HepG2 (cell line): ENCODE measurements around the gene GHRL. TPM values are rescaled to one million over a fixed set of nuclear protein-coding genes. Genes with fewer than 3 reads are reported as not detected.
A peak's percentile ranks its signal among the peaks of the same experiment; 100 is the strongest.

Experiments
- AHR ChIP-seq: IDR thresholded peaks from 2 replicates; pipeline ENCODE4 v1.6.1; 2018; ENCODE audit warnings: missing genetic modification reagents, missing compliant biosample characterization
- ARNT ChIP-seq: fragments of 450-650 bp; IDR thresholded peaks from 2 replicates; pipeline ENCODE4 v1.6.1; 2017
- ATF7-NPFF ChIP-seq: sonication (generic); formaldehyde crosslinking; IDR thresholded peaks from 2 replicates; pipeline ENCODE4 v1.8.1; 2023; ENCODE audit warnings: mild to moderate bottlenecking, low read depth, missing genetic modification reagents, moderate library complexity
- BCL6 ChIP-seq: IDR thresholded peaks from 2 replicates; pipeline ENCODE4 v1.6.1; 2016; ENCODE audit warnings: missing genetic modification reagents, missing compliant biosample characterization
- CREM ChIP-seq, 2 experiments: sonication (generic) in 1 of 2; formaldehyde crosslinking in 1 of 2; IDR thresholded peaks; 2 replicates each; pipeline versions ENCODE4 v1.4.0 to v1.6.1; 2016 to 2020; ENCODE audit warnings: antibody characterized with exemption in 1 of 2, mild to moderate bottlenecking in 1 of 2, missing genetic modification reagents in 1 of 2
- HOMEZ ChIP-seq: IDR thresholded peaks from 2 replicates; pipeline ENCODE4 v1.6.1; 2016; ENCODE audit warnings: low read depth
- IKZF1 ChIP-seq: fragments of 450-650 bp; IDR thresholded peaks from 2 replicates; pipeline ENCODE4 v1.7.1; 2016
- IRF9 ChIP-seq: sonication (generic); formaldehyde crosslinking; IDR thresholded peaks from 2 replicates; pipeline ENCODE4 v1.8.0; 2022; ENCODE audit warnings: missing genetic modification reagents, mild to moderate bottlenecking, borderline replicate concordance
- MTA1 ChIP-seq: sonication (generic); formaldehyde crosslinking; IDR thresholded peaks from 2 replicates; pipeline ENCODE4 v1.4.0; 2020; ENCODE audit warnings: missing genetic modification reagents, mild to moderate bottlenecking, borderline replicate concordance
- NCOA1 ChIP-seq: sonication (generic); formaldehyde crosslinking; IDR thresholded peaks from 2 replicates; pipeline ENCODE4 v1.9.0; 2021; ENCODE audit warnings: missing genetic modification reagents
- NFE2 ChIP-seq: sonication (generic); formaldehyde crosslinking; IDR thresholded peaks from 2 replicates; pipeline ENCODE4 v1.4.0; 2020; ENCODE audit warnings: missing genetic modification reagents
- NFIC ChIP-seq: IDR thresholded peaks from 2 replicates; pipeline ENCODE4 v1.6.1; 2012; ENCODE audit warnings: mild to moderate bottlenecking, low read length, inconsistent platforms
- SP5 ChIP-seq: IDR thresholded peaks from 2 replicates; pipeline ENCODE4 v1.6.1; 2016; ENCODE audit warnings: low read depth, borderline replicate concordance
- UBTF ChIP-seq: sonication (generic); formaldehyde crosslinking; IDR thresholded peaks from 2 replicates; pipeline ENCODE4 v1.4.0; 2020; ENCODE audit warnings: mild to moderate bottlenecking, missing genetic modification reagents
- ZBTB49 ChIP-seq: sonication (generic); formaldehyde crosslinking; IDR thresholded peaks from 2 replicates; pipeline ENCODE4 v1.4.0; 2020; ENCODE audit warnings: missing genetic modification reagents, borderline replicate concordance
- ZFP62 ChIP-seq: sonication (generic); formaldehyde crosslinking; IDR thresholded peaks from 2 replicates; pipeline ENCODE4 v1.4.0; 2020; ENCODE audit warnings: missing genetic modification reagents
- ZFX ChIP-seq: sonication (generic); formaldehyde crosslinking; IDR thresholded peaks from 2 replicates; pipeline ENCODE4 v1.4.0; 2020; ENCODE audit warnings: mild to moderate bottlenecking, low read depth, missing genetic modification reagents, moderate library complexity
- ZGPAT ChIP-seq: IDR thresholded peaks from 2 replicates; pipeline ENCODE4 v1.6.1; 2016; ENCODE audit warnings: mild to moderate bottlenecking
- ZNF354B ChIP-seq: sonication (generic); formaldehyde crosslinking; IDR thresholded peaks from 2 replicates; pipeline ENCODE4 v1.8.0; 2022; ENCODE audit warnings: mild to moderate bottlenecking, missing genetic modification reagents
- ZNF414 ChIP-seq: sonication (generic); formaldehyde crosslinking; IDR thresholded peaks from 2 replicates; pipeline ENCODE4 v1.5.0; 2020; ENCODE audit warnings: missing genetic modification reagents
- ZNF549 ChIP-seq: sonication (generic); formaldehyde crosslinking; IDR thresholded peaks from 2 replicates; pipeline ENCODE4 v1.5.0; 2020; ENCODE audit warnings: missing genetic modification reagents
- polyA plus RNA-seq, 8 experiments: library from polyadenylated mRNA; depleted of rRNA in 3 of 8; stranded (reverse) in 7 of 8; unstranded in 1 of 8; fragments of >200 nt; fragmentation: Illumina TruSeq in 4 of 8; extraction: Trizol in 4 of 8; gene quantifications; 2 replicates each; pipeline versions ENCODE4 v1.2.1 to v1.2.3, GENCODE V29; 2011 to 2016; ENCODE audit warnings: low read depth in 4 of 8, missing spikeins in 1 of 8, mixed read lengths in 1 of 8; ENCODE audit not compliant: insufficient read depth in 1 of 8
- total RNA-seq, 5 experiments: library from RNA; depleted of rRNA; stranded (reverse); fragments of >200 nt; fragmentation: Illumina TruSeq; extraction: Trizol; gene quantifications; 2 replicates each; pipeline ENCODE4 v1.2.3, GENCODE V29; 2016; ENCODE audit warnings: low read depth in 1 of 5

The GHRL gene
- total and polyA plus RNA-seq, 2 of the 13 experiments (the other 11 are each of a cell fraction or from before 2014, with no cell fraction given) = 0.09 TPM; not detected in 1

GRCh38 chr3:10317311-10317960 lies 24.7 kb upstream of the GHRL start (continued):
- TF ChIP-seq IRF9 (CRISPR knock-in tag) (peak; percentile 83; the same call in 1 of the 2 replicates), AHR (CRISPR knock-in tag) (no peak), SP5 (CRISPR knock-in tag) (no peak), ARNT (no peak), NFIC (peak; percentile 33; the same call in 1 of the 2 replicates), NFE2 (CRISPR knock-in tag) (no peak), ZNF354B (CRISPR knock-in tag) (no peak), ZNF414 (CRISPR knock-in tag) (no peak), HOMEZ (CRISPR knock-in tag) (peak; percentile 67; the same call in 1 of the 2 replicates), BCL6 (CRISPR knock-in tag) (peak; percentile 70; the same call in 1 of the 2 replicates), ZGPAT (CRISPR knock-in tag) (peak; percentile 85), IKZF1 (no peak), ZBTB49 (CRISPR knock-in tag) (no peak), ZFP62 (CRISPR knock-in tag) (no peak), NCOA1 (CRISPR knock-in tag) (no peak), ZFX (CRISPR knock-in tag) (peak; percentile 68), UBTF (CRISPR knock-in tag) (peak; percentile 35; the same call in 1 of the 2 replicates), MTA1 (peak; percentile 84), CREM (IDR thresholded peaks at IDR 0.05) (peak; percentile 82; the same call in 1 of the 2 replicates), CREM (CRISPR knock-in tag; IDR thresholded peaks at IDR 0.05) (no peak), ZNF549 (CRISPR knock-in tag) (0 out of 2 replicates have a peak, but pooled peaks have one; percentile 39), ATF7-NPFF (CRISPR knock-in tag) (no peak)
